CD4-positive, alpha-beta T cell treated with Interleukin-17A for 4 hours (primary cell): ENCODE data around the gene MYOT.
"Not testable (repeated sequence)": the region's sequence is repeated elsewhere in the genome, so short reads cannot be mapped to it uniquely, and the experiment has no call there.

ENCODE experiments used
- DNase-seq: peaks from one replicate; pipeline ENCODE4 v3.0.0-alpha.2; 2020; ENCODE audit warnings: mixed read lengths

Gene MYOT, protein sequence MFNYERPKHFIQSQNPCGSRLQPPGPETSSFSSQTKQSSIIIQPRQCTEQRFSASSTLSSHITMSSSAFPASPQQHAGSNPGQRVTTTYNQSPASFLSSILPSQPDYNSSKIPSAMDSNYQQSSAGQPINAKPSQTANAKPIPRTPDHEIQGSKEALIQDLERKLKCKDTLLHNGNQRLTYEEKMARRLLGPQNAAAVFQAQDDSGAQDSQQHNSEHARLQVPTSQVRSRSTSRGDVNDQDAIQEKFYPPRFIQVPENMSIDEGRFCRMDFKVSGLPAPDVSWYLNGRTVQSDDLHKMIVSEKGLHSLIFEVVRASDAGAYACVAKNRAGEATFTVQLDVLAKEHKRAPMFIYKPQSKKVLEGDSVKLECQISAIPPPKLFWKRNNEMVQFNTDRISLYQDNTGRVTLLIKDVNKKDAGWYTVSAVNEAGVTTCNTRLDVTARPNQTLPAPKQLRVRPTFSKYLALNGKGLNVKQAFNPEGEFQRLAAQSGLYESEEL

DNA sequence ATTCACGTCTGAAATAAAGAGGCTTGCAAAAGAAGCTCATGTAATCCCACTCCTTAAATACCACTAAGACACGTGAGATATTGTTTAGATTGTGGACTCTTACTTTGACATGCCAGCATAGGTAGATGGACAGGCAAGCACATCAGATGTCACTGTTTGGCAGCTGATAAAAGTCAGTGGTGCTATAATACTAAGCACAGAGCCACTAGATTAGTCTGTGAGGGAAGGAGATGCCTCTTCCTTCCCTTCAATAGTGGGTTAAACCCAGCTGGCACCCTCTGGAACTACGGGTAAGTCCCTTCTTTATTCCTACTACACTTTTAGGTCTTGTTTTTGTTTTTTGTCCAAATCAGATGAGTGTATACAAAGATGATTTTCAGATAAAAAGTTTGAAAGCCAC is at the start of gene MYOT:
Gene MYOT (plus strand): TSS at position 197 of the 400 bp plus-strand sequence. CDS start 2,792 bp downstream, outside the sequence.
- no peak for DNase-seq

DNA sequence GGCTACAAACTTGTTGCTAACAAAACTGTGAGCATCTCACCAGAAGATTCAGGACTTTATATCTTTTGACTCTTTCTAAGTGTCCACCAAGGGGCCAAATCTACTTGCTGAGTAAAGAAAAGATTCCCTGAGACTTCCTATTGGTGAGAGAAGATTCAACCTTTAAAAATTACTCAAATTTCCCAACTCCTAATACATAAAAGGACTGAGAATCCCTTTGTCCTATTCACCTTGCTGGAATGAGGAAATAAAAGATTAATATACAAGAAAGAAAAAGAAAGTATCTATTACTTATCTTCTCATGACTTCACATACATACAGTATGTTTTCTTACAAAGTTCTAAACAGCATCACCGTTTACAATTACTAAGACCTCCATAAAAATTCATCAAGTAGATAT is 47.9 kb upstream of the MYOT start:
- no peak for DNase-seq

DNA sequence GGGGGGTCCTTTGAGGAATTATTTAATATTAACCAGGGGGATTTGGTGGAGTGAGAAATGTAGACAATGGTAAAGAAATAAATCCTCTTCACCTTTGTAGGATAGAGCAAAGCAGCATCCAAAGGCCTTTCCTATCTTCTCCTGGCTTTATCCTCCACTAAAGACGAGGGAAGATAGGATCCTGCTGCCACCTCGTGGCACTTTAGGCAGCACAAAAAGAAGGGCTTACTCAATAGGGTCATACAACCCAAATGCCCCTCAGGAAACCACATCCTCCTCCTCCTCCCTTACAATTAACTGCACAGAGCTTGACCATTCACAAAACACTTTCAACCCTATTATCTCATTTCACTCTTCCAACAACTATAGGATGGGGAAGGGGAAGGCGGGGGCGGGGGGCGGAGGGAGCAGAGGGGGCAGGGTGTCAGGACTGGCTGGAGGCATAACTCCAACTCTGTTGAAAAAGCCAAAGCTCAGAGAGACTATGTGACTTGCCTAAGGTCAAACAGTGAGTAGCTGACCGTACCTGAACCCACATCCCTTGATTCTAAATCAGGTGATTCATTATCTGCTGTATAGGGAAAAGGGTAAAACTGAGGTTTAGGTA is 45.4 kb upstream of the MYOT start:
- no peak for DNase-seq

DNA sequence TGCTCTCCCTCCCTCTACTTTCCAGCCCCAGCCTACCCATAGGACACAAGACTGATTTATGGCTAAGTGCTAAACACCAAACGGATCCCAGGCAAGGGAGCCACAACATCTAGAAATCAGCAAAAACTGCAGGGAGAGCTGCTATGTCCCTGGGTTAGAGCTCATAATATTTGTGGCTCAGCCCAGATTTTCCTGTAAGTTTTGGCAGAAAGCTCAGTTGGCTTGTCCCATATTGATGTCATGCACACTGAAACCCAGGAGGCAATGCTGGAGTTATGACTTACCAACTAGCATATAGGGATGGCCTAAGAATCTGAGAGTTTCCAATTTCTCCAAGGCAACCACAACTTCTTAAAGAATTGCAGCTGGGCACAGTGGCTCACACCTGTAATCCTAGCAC is 44.7 kb upstream of the MYOT start:
- no peak for DNase-seq

DNA sequence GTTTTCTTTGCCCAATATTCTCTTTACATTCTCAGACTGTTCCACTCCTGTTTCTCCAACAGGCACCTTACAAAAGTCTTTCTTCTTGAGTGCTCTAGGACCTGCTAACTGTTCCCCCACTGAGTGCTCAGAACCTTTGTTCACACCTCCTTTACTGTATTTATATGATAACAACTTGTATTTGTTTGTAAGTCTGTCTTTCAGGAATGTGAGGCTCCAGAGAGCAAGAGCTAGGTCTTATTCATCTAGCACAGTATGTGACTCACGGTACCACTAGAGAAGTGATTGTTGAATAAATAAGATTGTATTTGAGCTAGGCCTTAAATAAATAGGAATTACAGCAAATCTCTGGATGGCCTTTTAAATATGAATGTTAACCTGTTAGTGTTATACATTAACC is 42.5 kb upstream of the MYOT start:
- no peak for DNase-seq

DNA sequence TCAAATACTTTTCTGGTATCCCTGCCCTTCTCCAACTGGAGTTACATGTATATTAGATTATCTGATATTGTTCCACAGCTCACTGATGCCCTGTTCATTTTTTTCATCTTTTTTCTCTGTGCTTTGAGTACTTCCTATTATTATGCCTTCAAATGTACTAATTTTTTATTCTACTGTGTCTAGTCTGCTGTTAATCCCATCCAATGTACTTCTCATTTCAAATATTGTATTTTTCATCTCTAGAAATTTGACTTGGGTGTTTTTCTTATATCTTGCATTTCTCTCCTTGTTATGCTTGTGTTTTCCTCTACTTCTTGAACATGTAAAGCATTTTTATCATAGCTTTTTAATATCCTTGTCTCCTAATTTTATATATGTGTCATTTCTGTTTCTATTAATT is 41.6 kb upstream of the MYOT start:
- no peak for DNase-seq

DNA sequence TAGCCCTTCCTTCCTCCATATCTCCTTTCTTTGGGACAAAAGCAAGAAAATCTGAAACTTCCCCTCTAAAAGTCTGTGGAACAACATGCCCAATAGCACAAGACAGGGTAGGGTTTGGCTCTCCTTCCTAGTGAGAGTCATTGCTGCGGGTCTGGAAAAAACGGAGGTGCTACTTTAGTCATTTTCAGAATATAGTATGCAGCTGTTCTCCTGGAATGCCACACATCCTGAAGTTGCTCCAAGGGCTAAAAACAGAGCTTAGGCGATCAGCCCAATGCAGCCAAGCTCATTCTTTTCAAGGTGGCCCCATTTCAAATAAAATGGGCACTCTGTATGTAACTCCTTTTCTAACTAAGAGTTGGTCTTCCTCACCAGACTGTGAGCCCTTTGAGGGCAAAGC is 39.5 kb upstream of the MYOT start:
- no peak for DNase-seq

DNA sequence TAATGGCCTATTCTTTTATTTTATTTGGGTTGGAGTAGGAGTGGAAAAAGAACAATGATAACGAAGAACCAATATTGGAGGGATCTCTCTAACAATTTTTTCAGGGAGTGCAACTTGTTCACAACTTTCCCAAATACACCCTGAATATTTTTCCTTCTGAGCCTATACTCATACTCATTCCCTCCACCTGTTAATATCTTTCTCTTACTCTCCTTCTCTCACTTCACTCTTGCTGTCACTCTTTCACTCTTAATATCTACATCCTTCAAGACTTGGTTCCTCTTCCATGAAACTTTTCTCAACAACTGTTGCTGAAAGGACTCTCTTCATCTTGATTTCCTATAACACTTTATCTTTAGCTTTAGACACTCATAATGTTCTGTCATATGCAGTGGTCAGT is 39.0 kb upstream of the MYOT start:
- DNase-seq: no peak

DNA sequence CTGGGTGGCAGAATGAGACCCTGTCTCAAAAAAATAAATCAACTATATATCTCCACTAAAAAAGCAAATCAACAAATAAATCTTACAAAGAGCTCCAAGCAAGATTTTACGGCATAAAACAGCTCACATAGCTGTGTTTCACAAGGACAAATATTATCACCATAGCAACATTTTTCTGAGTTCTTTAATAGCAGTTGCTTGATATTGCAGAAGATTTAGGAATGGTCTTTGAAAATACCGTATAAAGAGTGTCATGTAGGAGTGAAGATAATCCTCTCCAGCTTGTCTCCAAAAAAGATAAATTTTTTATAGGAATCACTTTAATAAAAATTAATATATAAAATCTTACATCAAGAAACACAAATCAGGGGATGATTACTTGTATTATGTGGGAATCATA is 36.6 kb upstream of the MYOT start:
- no peak for DNase-seq

DNA sequence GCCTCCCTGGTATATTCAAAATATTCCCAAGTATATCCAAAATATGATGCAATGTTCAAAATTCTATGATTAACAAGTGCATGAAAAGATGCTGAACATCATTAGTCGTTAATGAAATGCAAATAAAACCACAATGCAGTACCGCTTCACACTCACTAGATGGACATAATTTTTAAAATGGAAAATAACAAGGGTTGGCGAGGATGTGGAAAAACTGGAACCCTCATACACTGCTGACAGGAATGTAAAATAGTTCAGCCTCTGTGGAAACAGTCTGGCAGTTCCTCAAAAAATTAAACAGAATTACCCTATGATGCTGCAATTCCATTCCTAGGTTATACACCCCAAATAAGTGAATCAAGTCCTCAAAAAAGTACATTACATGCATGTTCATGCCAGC is 36.1 kb upstream of the MYOT start:
- DNase-seq: no peak

DNA sequence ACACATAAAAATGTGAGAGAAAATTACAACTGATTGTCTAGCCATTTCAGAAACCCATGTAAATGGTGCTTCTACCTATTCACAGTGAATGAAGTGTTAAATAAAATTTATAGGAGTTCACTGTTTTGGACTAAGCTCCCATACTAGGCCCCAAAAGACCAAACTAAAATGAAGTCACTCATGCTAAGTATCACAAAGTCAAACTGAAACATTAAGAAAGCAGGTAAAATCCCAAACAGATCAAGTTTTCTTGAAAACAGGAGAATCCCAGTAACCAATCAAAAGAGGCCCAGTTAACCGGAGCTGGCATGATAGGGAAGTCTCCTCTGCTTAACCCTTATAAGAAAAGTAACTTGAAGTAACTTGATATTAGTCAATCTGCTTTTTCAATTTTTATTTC is 35.2 kb upstream of the MYOT start:
- no peak for DNase-seq

DNA sequence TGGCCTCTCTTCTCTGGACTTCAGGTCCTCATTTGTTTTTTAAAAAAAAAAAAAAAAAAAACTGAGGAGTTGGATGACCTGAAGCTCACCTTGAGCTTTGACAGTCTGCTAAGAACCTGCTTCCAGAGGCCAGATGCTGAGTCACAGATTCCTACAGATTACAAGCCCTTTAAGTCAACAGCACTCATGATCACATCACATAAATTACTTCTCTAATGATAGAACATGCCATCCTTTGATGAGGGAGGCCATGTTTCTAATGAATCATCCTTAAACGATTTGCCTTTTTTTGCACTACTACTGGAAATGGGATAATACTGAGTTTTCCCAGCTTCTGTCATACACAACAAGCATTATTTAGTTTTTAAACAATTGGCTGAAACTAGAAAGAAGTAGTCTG is 34.2 kb upstream of the MYOT start:
- no peak for DNase-seq

DNA sequence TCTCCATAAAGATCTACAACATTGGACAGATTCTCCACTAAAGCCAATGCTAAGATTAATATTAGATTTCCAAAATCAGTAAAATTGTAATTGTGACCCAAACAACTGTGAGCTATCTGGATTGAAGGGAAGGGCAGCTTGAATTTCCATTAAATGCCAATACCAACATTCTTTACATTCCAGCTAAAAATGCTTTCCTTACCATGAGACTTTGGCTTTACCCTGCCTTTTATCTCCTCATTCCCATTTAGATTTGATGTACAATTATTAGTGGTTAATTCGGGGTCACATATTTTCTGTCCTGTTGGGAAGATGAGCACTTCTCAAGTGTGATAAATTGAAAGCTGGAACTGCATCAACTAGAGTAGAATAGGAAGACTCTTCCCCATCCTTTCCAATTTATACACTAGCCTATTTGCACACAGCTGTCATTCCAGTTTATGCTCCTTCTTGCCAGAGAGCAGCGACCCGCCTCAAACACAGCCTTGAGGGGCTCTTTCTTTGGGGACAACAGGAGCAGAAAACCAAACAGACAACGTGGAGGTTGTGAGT is 33.1 kb upstream of the MYOT start:
- no peak for DNase-seq

DNA sequence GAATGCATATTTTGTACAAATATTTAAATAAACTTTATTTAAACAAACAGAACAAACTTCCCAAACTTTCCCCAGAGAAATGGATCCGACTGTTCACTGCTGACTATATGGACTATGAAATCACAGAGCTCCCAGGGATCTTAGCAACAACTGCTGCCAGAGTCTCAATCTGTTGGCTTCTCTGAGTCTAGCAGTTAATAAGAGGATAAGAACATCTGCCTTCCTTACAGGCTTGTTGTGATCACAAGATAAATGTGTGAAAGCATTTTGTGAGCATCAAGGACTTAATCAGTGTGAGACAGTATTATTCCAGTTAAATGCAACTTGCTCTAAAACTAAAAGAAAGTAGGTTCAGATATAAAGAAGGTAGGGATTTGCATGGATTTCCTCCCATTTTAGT is 31.4 kb upstream of the MYOT start:
- no peak for DNase-seq

DNA sequence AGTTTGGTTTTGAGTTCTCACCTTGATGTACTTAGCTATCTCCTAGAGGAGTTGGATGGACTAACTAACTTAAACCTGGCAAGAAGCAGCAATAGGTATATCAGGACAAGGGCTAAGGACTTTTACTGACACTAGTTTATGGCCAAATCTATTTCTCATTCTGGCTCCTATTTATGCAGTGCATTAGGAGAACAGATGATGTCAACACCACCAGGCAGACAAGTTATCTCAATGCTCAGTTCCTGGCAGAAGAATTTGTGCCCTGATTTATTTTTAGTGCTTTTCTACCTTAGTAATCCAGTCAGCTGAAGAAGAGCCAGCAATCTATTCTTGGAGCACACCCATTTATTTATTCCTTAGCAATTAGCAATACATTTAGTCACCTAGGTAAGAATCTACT is 30.7 kb upstream of the MYOT start:
- DNase-seq: no peak

DNA sequence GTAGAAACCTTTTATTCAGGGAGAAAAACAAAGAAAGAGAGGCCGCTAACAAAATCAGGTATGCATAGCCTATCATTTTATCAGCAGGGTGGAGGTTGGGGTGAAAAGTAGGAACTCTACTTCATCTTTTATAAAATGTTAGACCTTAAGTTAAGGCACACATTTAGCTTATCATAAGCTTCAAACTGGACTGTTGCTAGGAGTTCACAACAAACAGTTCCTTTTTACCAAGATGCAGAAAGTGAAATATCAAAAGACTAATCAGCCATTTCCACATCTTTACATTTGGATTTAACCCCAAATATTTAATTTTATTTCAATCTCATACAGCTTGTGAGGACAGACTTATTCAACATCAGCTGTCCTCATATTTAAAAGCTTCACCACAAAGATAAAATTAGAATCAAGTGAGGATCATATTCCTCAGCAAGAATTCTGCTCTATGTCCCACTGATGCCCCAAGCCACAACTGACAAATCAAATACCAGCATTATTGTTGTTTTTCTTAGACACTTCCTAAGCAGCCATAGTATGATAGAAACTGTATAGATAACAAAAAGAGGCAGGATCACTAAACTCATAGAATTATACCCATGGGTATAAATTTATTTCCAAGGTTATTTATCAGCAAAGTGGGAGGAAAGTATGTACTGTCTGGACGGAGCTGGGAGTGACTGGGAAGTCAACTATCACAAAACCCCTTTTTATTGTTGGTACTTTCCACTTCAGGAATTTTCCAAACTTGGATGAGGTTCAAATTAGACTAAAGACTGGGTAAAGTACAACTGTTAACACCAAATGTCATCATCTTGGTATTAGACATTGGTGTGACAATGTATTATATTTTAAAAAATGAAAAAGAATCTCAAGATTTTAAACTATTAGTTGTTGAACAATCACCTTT is 29.9 kb upstream of the MYOT start:
- DNase-seq: no peak

DNA sequence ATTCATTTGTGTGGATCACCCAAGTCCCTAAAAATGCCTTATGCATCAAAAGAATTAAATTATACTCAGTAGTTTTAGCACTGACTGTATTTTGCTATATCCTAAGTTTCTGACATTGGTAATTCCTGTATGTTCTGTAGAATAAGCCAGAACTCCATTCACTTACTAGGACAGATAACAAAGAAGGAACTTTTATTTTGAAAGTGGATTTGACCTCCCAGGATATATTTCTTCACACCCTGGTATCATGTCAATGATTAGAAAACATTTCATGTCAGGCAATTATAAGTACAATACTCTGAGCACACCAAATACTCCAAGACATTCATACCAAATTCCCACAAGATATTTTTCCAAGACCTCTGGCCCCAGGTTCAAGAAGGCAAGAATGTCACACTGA is 28.7 kb upstream of the MYOT start:
- DNase-seq: no peak

DNA sequence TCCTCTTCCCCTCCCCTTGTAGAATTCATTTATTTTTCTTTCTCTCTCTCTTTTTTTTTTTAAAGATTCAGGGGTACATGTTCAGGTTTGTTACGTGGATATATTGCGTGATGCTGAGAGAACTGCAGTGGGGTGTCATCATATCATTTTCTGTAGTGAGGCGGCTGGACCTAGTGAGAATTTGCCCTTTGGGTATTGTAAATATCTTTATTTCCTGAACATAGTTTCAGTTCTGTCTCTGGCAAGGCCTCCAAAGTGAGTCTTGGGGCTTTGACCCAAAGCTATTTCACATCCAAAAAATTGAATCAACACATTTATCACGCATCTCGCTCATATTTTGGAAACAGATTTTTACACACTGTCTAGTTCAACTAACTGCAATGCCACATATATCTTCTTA is 25.4 kb upstream of the MYOT start:
- DNase-seq: no peak

DNA sequence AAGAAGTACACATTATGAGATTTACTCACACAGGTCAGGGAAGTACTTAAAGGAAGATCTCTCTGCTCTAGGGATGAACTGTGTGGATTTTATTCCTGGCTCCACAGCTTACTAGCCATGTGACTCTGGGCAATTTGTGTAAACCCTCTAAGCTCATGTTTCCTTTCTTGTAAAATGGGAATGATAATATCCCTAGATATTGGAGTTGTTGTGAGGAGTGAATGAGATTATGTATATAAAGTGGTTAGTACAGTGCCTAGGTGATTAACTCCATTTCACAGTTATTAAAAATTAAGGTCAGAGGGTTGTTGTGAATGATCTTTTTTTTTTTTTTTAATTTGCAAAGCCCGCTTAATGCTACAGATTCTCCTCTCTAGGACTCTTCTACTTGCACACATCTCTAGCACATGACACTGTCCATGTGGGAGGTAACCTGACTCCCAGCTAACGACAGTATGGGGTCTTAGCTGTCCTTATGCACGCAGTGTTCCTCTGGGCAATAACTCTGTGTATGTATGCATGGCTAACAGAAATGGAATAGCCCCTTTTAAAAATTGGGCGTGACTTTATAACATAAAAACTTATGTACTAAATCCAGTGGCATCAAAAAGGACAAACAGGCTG is 23.9 kb upstream of the MYOT start:
- no peak for DNase-seq

DNA sequence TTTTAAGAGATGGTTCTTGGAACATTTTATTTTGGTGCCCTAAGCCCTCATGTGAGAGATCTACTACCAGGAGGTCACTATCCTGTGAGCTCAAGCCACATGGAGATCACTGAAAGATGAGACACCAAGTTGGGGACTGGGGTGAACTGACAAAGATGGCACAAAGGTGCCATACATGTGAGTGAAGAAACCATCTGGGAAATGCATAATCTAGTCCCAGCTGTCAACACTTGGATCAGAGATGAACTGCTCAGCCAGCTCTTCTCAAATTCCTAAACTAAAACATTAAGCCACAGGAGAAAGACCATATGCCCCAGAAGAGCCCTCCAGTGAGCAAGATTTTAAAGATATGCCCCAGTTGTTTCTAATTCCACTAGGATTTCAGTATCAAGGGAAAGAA is 22.2 kb upstream of the MYOT start:
- DNase-seq: no peak

DNA sequence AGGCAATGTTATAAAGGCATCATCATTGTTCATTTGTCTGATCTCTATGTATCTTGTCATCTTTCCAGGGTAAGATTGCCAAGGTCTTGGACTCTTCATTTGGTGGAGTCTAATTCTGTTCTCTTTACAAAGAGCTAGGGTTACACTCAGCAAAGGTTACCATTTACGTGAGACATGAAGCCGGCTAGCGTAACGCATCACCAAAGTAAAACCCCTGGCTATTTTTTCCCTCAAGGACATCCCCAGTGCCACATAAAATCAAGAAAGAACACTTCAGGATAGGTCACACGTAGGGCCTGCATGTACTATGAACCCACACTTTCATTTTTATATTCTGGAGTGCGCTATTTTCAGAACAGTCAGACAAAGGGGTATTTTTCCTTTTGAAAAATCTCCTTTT is 20.0 kb upstream of the MYOT start:
- DNase-seq: no peak

DNA sequence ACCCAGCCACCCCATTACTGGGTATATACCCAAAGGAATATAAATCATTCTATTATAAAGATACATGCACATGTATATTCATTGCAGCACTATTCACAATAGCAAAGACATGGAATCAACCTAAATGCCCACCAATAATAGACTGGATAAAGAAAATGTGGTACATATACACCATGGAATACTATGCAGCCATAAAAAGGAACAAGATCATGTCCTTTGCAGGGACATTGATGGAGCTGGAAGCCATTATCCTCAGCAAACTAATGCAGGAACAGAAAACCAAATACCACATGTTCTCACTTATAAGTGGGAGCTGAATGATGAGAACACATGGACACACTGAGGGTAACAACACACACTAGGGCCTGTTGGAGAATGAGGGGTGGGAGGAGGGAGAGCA is 14.5 kb upstream of the MYOT start:
- not testable (repeated sequence) for DNase-seq

DNA sequence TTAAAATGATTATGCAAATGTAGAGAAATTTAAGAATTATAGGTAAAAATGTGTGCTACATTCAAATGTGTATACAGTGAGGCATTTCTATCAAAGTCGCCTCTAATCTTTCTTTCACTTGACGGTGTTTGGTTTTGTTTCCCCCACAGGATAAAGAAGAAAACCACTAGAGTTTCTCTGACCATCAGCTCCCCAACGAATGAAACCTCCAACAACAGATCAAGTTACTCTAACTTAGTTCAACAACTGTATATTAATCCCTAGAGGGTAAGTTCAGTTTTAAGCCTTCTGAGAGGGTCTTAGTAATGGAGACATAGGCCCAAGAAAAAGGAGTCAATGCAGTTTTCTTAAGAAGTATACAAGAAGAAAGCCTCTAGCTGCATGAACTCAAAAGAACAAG is 11.5 kb upstream of the MYOT start:
- DNase-seq: no peak
